CD1c-positive myeloid dendritic cell (primary cell): ENCODE data around the gene OR10J1.
A peak's percentile ranks its signal among the peaks of the same experiment; 100 is the strongest.
"Not testable (repeated sequence)": the region's sequence is repeated elsewhere in the genome, so short reads cannot be mapped to it uniquely, and the experiment has no call there.

ENCODE experiments used
- DNase-seq: peaks from one replicate; pipeline ENCODE4 v3.0.0-alpha.2; 2016; ENCODE audit errors: extremely low spot score

The OR10J1 gene, protein sequence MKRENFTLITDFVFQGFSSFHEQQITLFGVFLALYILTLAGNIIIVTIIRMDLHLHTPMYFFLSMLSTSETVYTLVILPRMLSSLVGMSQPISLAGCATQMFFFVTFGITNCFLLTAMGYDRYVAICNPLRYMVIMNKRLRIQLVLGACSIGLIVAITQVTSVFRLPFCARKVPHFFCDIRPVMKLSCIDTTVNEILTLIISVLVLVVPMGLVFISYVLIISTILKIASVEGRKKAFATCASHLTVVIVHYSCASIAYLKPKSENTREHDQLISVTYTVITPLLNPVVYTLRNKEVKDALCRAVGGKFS

DNA sequence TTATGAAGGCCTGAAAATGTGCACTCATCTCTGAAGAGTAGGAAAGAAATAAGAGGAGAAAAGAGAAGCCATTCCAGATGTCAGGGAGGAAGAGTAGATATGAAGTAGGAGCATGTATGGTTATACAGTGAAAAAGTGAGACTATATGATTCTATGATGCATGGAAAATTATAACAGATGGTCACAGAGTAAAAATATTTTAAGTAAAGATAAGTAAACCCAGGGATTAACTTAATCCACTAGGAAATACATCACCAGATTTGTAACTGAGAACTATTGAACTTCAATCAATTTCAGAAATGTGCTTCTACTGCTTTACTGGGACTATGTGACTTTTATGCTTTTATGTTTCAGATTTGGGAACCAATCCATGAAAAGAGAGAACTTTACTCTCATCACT, at the start of gene OR10J1:
Gene OR10J1, plus strand, starts transcription at position 301 of the 400 bp plus-strand sequence. Its CDS starts 70 bp downstream, at position 371.
- DNase-seq: no peak

DNA sequence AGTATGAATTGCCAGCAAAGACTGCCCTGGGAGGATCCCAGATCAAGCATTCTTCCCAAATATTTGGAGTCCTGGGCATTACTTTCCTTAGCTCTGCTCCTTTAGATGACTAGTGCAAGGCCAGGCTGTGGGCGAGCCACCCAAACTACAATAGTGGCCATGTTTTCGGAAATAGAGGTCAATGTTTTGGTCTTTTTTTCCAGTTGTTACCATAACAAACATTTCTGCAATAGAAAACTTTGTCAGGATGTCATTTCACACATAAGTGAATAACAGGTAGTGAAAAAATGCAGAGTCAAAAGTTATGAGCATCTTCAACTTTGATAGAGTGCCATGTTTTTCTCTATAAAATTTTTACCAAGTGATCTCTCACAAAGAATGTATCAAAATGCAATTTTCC, 32.7 kb upstream of the OR10J1 start:
- no peak for DNase-seq

DNA sequence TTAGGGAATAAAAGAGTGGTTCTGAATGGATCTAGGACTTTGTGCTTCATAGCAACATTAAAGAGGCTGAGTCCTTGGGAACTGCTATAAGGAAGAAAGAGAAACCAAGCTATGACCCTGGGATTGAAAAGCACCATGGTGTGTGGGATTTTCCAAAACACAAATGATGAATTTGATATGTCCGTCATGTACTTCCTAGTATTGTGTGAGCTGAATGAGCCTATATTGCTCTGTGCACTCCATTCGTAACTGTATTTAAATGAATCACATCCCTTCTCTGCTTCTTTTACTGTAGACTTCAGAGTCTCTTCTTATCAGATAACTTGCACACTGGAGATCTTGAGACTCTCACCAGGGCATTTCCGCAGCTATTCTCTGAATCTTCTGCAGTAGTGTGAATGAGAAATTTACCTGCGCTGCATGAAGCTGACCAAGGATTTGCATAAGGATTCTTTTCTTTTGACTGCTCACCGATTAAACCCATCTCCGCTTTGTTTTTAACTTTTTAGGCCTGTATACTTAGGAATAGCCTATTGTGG, 30.6 kb upstream of the OR10J1 start:
- DNase-seq: no peak

DNA sequence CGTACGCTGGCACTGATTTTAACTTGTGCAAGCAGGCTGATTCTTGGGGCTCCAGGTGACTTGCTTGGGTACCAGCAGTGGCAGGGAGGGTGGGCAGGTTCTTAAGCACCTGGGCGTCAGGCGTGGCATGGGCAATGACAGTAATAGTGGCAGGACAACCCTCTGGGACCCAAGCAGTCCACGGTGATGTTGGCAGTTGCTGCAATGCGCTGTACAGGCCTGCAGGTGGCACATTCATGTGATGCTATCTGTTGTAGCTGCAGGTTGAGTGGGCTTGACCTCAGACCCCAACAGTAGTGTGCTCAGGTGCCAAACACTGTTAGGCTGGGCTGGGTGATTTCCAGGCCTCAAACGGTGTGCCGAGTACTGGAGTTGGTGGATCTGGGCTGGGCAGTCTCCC, 17.7 kb upstream of the OR10J1 start:
- no peak for DNase-seq

DNA sequence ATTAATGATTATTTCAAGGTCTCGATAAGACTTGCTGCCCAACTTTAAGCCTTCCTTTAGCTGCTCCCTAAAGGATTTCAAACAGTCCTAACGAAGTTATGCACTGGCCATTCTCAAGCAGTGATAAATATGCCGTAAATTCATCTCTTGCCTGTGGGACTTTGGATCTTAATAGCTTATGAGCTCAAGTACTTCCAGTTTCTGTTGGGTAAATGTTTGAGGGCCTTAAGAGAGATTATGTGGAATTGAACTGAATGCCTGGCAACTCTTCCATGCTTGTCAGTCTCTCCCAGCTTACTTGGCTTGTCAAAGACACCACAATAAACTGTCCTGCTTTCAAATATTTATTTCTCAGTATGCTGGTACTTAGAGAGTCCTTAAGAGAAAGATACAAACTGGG, 11.0 kb upstream of the OR10J1 start:
- DNase-seq: no peak

DNA sequence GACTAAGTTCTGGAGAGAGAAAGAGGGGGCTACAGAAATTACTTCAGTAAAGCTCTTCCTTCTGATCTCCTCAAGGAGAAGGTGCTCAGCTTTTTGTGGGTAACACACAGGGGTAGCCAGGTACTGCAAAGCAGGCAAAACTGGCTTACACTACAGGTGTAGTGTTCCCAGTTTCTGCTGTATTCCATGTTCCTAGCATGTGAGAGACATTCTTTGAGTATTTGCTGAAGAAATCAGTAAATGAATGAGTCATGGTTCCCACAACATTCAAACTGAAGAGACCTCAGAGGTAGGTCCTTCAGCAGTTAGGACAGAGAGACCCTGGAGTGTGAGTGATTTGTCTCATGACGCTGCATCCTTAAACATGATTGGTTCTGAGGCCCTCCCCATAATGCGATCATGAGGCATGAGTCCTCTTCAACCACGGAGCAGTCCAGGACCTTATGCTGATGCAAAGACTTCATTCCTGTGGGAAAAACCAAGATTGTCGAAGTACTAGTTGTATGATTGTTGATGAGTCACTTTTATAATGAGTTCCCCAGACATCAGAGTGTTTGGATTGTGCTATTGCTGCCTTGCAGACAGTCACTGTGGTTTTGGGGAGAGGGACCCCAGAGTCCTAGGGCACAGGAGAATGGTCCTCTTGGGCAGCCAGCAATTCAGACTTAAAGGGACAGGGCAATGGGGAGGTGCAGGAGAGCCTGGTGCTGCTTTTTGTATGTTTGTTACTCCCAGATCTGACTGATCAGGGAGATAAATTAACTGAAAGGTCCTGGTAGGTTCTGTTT, 10.3 kb upstream of the OR10J1 start:
- no peak for DNase-seq

DNA sequence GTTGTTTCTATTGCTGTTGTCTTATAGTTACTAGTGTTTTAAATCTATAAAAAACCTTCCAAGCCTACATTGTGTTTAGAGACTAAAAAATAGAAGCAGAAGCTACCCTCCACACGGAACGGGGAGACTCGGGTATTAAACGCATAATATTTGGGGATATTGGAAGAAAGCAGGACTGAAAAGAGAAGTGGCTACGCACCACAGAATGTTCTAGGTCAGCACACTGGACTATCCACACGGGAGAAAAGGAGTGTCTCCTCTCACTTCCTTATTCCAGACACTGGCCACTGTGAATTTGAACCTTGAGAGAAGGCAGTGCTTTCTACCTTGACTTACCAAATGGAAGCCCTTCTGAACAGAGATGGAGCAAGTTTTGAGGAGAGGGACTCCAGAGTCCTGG, 8.5 kb upstream of the OR10J1 start:
- peak; percentile 61 for DNase-seq

DNA sequence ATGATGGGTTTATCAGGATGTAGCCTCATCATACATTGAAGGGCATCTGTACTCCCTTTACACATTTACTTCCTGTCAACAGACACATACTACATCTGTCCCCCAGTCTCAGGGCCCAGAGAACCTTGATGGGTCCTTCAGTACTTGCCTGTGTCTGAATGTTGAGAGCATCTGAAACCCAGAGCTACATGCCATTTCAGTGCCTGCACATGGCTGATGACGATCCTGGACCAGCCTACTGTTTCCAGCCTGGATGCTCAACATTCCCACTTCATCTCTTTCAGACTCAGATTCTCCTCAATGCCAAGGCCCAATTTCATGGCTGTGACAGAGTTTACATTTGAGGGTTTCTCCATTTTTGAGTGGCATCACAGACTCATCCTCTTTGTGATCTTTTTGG, 7.6 kb upstream of the OR10J1 start, which contains the start of gene OR10J4:
Gene OR10J4, plus strand, starts transcription at position 301 of the 400 bp plus-strand sequence.
- no peak for DNase-seq

DNA sequence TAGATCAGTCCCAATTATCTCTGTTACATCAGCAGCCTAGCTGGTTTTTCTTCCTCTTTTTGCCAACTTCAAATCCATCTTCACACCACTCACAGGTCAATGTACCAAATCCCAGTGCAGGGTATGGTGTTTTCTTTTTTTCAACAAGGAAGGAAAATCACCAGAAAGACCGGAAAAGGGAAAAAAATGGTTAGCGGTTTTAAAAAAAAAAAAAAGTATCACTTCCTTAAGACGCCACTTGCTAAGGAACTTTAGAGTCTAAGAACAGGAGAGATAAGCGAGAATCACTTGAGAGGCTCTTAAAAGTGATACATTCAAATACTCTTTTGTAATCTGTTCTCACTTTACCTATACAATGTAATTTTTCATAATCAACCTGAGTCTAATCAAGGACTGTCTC, 3.1 kb upstream of the OR10J1 start:
- peak; percentile 76 for DNase-seq

DNA sequence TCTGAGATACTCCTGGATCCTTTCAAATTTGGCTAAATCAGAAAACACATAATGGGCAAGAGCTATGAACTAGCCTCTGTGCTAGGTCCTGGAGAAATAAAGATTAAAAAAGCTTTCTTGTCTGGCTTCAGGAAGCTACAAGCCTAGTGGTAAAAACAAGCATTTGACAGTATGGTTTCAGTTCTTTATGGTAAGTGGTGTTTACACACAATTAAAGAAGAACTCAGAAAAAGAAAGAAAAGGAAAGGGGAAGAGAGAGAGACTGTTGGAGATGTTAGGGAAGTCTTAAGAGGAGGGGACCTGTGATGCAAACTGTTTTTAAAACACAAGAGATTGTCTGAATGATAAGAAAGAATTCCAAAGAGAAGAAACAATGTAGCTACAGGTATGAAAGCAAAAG, 1.8 kb downstream of the OR10J1 start:
- DNase-seq: peak; percentile 51

DNA sequence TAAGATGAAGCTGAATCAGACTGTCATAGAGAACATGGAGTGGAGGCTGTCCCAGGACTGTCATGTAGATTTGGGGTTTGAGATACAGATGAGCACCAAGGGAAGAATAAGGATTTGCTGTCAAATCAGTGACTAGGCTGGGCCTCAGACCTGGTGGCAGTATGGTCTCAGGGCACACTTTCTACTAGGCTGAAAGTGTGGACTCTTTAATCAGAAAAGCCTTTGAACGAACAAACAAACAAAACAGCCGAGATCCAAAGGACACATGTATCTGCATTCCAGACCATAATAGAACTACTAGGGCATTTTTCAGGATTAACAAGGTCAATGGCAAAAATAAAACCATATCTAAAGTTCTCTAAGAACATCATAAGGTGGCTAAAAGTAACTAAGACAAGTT, 2.9 kb downstream of the OR10J1 start:
- DNase-seq: no peak

DNA sequence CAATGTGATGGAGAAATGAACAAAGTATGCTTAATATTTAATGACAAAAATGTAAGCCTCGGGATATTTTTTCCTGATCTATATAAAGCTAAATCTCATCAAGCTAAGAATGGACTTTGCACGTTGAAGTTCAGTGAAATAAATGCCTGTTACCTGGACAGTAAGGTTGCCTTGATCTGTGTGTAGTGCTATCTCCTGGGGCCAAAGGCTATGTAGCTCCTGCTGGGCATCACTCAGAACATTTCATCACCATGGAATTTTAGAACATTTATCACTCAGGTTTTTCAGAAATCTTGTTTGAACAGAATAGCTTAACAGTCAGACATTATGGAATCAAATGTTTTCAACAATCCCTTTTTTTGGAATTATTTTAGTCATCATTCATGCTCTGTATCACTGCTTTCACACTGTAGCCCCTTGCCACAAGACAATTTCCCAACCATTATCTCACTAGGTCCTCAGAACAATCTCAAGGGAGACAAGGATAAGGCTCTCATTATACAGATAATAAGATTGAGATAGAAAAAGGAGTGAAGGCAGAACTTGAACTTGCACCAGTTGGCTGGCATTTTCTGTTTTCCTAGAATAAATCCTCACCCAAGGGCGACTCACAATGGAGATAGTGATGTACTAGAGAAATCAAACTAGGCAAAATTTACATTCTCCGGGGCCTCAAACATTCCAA, 3.7 kb downstream of the OR10J1 start:
- DNase-seq: no peak

DNA sequence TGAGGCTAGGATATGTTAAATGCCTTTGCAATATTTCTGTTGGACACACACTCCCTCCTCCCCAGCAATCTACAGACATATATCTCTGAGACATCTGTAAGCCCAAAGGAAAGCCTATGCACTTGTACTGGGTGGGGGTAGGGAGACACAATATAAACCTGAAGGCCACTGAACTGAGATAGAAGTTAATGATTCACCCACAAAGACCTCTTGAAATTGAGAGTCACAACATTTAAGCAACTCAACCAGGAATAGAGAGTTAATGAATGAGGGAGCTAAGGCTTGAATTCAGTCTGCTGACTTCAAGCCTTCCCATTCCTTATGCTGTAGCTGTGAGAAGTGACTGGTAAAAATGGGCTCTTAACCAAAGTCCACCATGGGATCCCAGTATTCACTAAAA, 5.0 kb downstream of the OR10J1 start:
- DNase-seq: no peak

DNA sequence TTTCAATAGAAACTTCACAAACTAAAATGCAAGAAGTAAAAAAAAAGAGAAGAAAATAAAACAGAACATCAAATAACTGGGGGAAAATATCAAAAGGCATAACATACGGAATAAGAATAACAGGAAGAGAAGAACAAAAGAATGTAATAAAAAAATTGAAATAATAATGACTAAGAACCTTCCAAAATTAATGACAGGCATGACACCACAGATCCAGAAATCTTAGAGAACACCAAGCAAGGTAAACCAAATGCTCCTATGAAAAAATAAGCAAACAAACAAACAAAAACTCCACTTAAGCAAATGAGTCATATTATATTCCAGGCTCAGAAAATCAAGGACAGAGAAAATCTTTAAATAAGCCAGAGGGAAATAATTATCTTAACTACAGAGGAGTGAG, 8.7 kb downstream of the OR10J1 start:
- no peak for DNase-seq

DNA sequence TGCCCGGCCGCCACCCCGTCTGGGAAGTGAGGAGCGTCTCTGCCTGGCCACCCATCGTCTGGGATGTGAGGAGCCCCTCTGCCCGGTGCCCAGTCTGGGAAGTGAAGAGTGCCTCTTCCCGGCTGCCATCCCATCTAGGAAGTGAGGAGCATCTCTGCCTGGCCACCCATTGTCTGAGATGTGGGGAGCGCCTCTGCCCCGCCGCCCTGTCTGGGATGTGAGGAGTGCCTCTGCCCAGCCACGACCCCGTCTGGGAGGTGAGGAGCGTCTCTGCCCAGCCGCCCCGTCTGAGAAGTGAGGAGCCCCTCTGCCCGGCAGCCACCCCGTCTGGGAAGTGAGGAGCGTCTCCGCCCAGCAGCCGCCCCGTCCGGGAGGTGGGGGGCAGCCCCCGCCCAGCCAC, 10.1 kb downstream of the OR10J1 start:
- not testable (repeated sequence) for DNase-seq

DNA sequence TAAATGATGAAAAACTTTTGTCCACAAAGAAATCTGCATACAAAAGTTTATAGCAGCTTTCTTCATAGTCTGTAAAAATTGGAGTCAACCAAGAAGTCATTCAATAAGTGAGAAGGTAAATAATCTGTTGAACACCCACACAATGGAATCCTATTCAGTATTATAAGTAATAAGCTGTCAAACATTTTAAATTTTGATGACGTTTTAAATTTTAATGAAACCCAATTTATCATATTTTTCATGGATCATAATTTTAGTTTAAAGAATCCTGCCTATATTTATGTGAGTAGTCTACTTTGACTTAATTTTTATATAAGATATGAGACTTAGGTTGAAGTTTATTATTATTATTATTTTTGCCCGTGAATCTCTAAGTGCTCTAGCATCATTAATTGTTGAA, 20.0 kb downstream of the OR10J1 start:
- DNase-seq: no peak

DNA sequence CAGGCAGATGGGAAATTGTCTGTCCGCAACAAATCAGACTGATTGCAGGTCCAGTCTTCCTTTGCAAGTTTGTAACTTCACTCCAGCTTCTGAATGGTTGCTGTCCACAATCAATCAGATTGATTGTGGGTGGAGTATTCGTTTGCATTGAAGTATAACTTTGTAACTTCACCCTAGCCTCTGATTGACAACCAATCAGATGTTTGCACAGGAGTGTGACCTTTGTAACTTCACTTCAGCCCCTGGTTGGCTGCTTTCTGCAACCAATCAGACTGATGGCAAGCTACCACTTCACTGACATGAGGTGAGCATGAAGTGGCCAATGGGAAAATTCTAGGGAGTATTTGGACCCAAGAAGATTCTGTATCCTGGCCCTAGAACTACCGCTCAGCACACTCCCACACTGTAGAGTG, 25.7 kb downstream of the OR10J1 start:
- no peak for DNase-seq

DNA sequence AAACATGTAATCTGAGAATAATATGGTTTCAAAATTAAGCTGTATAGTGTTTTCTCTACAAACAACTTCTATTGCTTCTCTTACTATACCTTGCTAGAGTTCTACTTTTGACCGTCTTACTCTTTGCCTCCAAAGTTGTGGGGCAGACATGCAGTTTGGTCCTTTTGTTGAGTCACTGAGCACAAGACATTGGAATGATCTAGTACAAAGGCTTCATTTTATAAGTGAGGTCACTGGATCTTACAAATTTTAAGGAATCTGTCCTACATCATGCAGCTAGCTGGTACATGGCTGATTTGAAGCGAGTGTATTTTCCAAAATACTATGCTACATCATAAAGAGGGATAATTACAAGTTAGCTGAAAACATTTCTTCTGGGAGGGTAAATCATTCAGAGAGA, 28.8 kb downstream of the OR10J1 start:
- DNase-seq: no peak

DNA sequence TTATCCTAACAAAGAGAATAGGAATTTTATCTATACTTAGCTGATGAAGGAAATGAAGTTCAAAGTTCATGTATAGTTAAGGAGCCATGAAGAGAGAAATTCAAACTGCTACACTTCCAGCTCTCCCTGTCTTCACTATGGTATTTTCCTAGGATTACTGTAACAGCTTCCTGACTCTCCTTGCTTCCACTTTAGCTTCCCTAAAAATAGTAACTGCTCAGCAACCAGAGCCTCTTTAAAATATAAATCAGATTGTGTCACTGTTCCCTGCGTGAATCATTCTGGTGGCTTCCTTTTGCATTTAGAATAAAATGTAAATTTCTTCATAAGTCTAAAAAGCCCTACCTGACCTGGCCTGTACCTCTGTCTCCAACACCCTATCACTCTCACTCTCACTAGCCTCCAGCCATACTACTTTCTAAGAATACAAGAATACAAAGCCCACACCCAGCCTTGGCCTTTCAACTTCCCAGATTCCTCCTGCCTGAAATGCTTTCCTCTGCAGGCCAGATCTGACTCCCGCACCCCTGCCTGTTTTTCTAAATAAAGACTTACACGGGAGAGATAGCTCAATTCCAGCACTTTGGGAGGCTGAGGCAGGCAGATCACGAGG, 30.5 kb downstream of the OR10J1 start:
- no peak for DNase-seq

DNA sequence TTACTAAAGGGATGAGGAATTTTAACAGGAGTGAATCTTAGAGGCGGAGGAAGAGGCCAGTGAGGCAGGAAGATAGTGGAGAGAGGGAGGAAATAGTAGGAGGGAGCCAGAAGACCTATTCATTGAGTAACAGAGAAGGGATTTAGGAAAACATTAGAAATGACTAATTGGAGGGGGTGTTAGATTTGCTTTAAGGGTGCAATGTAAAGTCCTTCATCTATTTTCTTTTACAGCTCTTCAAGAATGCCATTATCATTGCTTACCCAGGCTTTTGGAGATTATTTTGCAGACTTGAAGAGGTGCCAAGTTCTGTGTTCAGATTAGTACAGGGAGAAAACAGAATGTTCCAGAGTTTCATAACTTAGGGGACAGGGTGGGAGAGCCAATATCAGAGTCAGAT, 33.8 kb downstream of the OR10J1 start:
- DNase-seq: no peak

DNA sequence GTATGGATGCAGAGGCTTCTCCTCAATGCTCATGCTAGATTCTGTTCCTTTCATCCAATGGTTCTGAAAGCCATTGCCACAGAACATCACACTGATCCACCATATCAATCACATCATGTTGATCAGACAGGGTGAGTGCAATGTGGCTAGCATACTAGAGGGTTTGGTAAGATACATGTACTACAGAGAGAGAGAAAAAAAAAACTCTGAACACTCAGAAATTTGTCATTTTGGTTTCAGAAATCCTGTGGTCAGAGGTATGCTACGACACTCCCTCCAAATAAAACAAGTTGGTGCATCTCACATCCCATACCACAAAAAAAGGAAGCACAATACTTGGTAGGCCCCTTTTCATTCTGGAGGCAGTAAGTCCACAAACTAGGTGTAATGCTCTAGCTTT, 35.4 kb downstream of the OR10J1 start:
- no peak for DNase-seq

DNA sequence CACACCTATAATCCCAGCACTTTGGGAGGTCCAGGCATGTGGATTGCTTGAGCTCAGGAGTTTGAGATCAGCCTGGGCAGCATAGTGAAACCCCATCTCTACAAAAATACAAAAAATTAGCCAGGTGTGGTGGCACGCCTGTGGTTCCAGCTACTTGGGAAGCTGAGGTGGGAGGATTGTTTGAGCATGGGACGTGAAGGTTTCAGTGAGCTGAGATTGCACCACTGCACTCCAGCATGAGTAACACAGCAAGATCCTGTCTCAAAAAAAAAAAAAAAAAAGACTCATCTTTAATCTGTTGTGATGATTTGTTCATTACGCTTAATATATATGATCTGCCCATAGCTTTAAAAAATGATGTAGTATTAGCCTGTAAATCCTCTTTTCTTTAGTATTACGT, 44.0 kb downstream of the OR10J1 start:
- no peak for DNase-seq
